ENCODE measurements around the gene ATOX1.
A peak's percentile ranks its signal among the peaks of the same experiment; 100 is the strongest.
"Not testable (repeated sequence)": the region's sequence is repeated elsewhere in the genome, so short reads cannot be mapped to it uniquely, and the experiment has no call there.

Gene ATOX1

DNA sequence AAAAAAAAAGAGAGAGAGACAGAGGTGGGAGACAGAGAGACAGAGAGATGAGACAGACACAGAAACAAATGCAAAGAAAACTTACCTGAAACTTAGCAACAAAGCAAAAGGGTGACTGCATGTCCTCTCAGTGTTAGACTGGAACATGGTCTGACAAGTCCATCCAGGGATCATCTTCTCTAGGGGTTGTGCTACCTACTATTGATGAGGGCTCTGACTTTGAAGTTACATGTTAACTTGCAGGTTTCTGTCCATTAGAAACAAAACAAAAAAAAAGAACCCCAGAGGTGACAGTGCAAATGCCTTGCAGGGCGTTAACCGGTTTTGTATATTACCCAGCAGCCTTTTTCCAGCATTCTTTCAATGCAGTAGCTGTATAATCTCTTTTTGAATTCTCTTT, 58.1 kb downstream of the ATOX1 start:
- Histone ChIP-seq H3K4me3 (ENCODE audit: low read depth, low read length) (no peak overlapping the region), H3K36me3 (ENCODE audit: control insufficient read depth in 2 of 2, insufficient read depth in 1 of 2, low read length in 2 of 2) (no peaks in the 10 kb centered on the region), H3K9me3 (ENCODE audit: control insufficient read depth, insufficient read depth, low read depth, low read length) (no peaks in the 10 kb centered on the region), H3K27ac (ENCODE audit: extremely low read depth, low read depth, low read length) (no peak overlapping the region), H3K4me1 (ENCODE audit: control insufficient read depth, insufficient read depth, low read length) (no peaks in the 10 kb centered on the region)
- POLR2A ChIA-PET = interaction anchor here (0.7 to 1.9 kb wide), 2 partner anchors 9 to 17 kb away, joined by 3 to 4 read pairs; no protein-coding TSS in a partner anchor
- CTCF ChIA-PET = interaction anchor here (0.6 to 2.8 kb wide), 5 partner anchors 18 to 212 kb away, joined by 3 to 11 read pairs (median 5); no protein-coding TSS in a partner anchor
- no peak for TF ChIP-seq ZNF133 (tag by site-specific recombination; IDR thresholded peaks at IDR 0.05)
- TF ChIP-seq ZNF654 (tag by site-specific recombination; IDR thresholded peaks at IDR 0.05; ENCODE audit: low read depth) = no peak
- TF ChIP-seq, protein P1, sequence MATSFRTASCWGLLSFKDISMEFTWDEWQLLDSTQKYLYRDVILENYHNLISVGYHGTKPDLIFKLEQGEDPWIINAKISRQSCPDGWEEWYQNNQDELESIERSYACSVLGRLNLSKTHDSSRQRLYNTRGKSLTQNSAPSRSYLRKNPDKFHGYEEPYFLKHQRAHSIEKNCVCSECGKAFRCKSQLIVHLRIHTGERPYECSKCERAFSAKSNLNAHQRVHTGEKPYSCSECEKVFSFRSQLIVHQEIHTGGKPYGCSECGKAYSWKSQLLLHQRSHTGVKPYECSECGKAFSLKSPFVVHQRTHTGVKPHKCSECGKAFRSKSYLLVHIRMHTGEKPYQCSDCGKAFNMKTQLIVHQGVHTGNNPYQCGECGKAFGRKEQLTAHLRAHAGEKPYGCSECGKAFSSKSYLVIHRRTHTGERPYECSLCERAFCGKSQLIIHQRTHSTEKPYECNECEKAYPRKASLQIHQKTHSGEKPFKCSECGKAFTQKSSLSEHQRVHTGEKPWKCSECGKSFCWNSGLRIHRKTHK (tag by site-specific recombination; IDR thresholded peaks at IDR 0.05) = no peak
- TF ChIP-seq, protein P2, sequence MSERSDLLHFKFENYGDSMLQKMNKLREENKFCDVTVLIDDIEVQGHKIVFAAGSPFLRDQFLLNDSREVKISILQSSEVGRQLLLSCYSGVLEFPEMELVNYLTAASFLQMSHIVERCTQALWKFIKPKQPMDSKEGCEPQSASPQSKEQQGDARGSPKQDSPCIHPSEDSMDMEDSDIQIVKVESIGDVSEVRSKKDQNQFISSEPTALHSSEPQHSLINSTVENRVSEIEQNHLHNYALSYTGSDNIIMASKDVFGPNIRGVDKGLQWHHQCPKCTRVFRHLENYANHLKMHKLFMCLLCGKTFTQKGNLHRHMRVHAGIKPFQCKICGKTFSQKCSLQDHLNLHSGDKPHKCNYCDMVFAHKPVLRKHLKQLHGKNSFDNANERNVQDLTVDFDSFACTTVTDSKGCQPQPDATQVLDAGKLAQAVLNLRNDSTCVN (tag by site-specific recombination; optimal IDR thresholded peaks at IDR 0.05) = no peak
- TF ChIP-seq ZNF785 (tag by site-specific recombination; IDR thresholded peaks at IDR 0.05) = no peak
- TF ChIP-seq ZNF624 (tag by site-specific recombination; IDR thresholded peaks at IDR 0.05) = no peak
- no peak for TF ChIP-seq SETDB1 (IDR thresholded peaks at IDR 0.05; ENCODE audit: insufficient read length, low read length)
- no peak for TF ChIP-seq ZNF561 (tag by site-specific recombination; IDR thresholded peaks at IDR 0.05; ENCODE audit: borderline replicate concordance)
- TF ChIP-seq HOXD13 (CRISPR knock-in tag; IDR thresholded peaks at IDR 0.05; ENCODE audit: borderline replicate concordance) = no peak

GRCh38 chr5:151699071-151699901, 59.1 kb downstream of the ATOX1 start:
- H3K4me3 ChIP-seq (ENCODE audit: low read depth, low read length) = no peak overlapping the region
- POLR2A ChIA-PET = interaction anchor here (0.7 to 4.6 kb wide), 7 partner anchors 8 to 446 kb away, joined by 3 to 33 read pairs (median 4); partner anchors contain the start of genes GM2A and SPARC
- H3K36me3 ChIP-seq (ENCODE audit: control insufficient read depth in 2 of 2, insufficient read depth in 1 of 2, low read length in 2 of 2) = no peaks in the 10 kb centered on the region
- CTCF ChIA-PET = interaction anchor here (0.5 to 2.8 kb wide), 6 partner anchors 9 to 47 kb away, joined by 3 to 11 read pairs (median 5); partner anchors contain the start of gene SPARC
- H3K27ac ChIP-seq (ENCODE audit: extremely low read depth, low read depth, low read length) = 0 out of 2 replicates have a peak overlapping the region, but pooled peaks have one; percentile 24
- TF ChIP-seq, protein P3, sequence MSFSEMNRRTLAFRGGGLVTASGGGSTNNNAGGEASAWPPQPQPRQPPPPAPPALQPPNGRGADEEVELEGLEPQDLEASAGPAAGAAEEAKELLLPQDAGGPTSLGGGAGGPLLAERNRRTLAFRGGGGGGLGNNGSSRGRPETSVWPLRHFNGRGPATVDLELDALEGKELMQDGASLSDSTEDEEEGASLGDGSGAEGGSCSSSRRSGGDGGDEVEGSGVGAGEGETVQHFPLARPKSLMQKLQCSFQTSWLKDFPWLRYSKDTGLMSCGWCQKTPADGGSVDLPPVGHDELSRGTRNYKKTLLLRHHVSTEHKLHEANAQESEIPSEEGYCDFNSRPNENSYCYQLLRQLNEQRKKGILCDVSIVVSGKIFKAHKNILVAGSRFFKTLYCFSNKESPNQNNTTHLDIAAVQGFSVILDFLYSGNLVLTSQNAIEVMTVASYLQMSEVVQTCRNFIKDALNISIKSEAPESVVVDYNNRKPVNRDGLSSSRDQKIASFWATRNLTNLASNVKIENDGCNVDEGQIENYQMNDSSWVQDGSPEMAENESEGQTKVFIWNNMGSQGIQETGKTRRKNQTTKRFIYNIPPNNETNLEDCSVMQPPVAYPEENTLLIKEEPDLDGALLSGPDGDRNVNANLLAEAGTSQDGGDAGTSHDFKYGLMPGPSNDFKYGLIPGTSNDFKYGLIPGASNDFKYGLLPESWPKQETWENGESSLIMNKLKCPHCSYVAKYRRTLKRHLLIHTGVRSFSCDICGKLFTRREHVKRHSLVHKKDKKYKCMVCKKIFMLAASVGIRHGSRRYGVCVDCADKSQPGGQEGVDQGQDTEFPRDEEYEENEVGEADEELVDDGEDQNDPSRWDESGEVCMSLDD (tag by site-specific recombination; IDR thresholded peaks at IDR 0.05) = no peak
- TF ChIP-seq, protein P2 (tag by site-specific recombination; optimal IDR thresholded peaks at IDR 0.05) = no peak
- TF ChIP-seq, protein P4, sequence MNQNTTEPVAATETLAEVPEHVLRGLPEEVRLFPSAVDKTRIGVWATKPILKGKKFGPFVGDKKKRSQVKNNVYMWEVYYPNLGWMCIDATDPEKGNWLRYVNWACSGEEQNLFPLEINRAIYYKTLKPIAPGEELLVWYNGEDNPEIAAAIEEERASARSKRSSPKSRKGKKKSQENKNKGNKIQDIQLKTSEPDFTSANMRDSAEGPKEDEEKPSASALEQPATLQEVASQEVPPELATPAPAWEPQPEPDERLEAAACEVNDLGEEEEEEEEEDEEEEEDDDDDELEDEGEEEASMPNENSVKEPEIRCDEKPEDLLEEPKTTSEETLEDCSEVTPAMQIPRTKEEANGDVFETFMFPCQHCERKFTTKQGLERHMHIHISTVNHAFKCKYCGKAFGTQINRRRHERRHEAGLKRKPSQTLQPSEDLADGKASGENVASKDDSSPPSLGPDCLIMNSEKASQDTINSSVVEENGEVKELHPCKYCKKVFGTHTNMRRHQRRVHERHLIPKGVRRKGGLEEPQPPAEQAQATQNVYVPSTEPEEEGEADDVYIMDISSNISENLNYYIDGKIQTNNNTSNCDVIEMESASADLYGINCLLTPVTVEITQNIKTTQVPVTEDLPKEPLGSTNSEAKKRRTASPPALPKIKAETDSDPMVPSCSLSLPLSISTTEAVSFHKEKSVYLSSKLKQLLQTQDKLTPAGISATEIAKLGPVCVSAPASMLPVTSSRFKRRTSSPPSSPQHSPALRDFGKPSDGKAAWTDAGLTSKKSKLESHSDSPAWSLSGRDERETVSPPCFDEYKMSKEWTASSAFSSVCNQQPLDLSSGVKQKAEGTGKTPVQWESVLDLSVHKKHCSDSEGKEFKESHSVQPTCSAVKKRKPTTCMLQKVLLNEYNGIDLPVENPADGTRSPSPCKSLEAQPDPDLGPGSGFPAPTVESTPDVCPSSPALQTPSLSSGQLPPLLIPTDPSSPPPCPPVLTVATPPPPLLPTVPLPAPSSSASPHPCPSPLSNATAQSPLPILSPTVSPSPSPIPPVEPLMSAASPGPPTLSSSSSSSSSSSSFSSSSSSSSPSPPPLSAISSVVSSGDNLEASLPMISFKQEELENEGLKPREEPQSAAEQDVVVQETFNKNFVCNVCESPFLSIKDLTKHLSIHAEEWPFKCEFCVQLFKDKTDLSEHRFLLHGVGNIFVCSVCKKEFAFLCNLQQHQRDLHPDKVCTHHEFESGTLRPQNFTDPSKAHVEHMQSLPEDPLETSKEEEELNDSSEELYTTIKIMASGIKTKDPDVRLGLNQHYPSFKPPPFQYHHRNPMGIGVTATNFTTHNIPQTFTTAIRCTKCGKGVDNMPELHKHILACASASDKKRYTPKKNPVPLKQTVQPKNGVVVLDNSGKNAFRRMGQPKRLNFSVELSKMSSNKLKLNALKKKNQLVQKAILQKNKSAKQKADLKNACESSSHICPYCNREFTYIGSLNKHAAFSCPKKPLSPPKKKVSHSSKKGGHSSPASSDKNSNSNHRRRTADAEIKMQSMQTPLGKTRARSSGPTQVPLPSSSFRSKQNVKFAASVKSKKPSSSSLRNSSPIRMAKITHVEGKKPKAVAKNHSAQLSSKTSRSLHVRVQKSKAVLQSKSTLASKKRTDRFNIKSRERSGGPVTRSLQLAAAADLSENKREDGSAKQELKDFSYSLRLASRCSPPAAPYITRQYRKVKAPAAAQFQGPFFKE (tag by site-specific recombination; IDR thresholded peaks at IDR 0.05; ENCODE audit: borderline replicate concordance) = no peak
- TF ChIP-seq ZNF701 (tag by site-specific recombination; IDR thresholded peaks at IDR 0.05) (no peak), KLF8 (tag by site-specific recombination; IDR thresholded peaks at IDR 0.05) (no peak), GFI1B (tag by site-specific recombination; IDR thresholded peaks at IDR 0.05) (no peak)
- H3K9me3 ChIP-seq (ENCODE audit: control insufficient read depth, insufficient read depth, low read depth, low read length) = no peaks in the 10 kb centered on the region
- H3K4me1 ChIP-seq (ENCODE audit: control insufficient read depth, insufficient read depth, low read length) = no peaks in the 10 kb centered on the region

GRCh38 chr5:151698081-151698480, 60.4 kb downstream of the ATOX1 start:
- H3K4me1 ChIP-seq (ENCODE audit: control insufficient read depth, insufficient read depth, low read length); H3K4me3 ChIP-seq (ENCODE audit: low read depth, low read length); H3K36me3 ChIP-seq (ENCODE audit: control insufficient read depth in 2 of 2, insufficient read depth in 1 of 2, low read length in 2 of 2); H3K27ac ChIP-seq (ENCODE audit: extremely low read depth, low read depth, low read length); H3K9me3 ChIP-seq (ENCODE audit: control insufficient read depth, insufficient read depth, low read depth, low read length): not testable (repeated sequence)
- CTCF ChIA-PET = interaction anchor here (0.6 to 2.8 kb wide), 3 partner anchors 11 to 771 kb away, joined by 5 to 11 read pairs (median 7); partner anchors contain the start of gene SPARC
- POLR2A ChIA-PET = interaction anchor here (1.3 to 4.6 kb wide), 3 partner anchors 11 to 445 kb away, joined by 4 to 33 read pairs (median 4); partner anchors contain the start of genes GM2A and SPARC
